Bone marrow (tissue), 2 donors: ENCODE results near the gene H2AZ1.
"Not testable (repeated sequence)": the region's sequence is repeated elsewhere in the genome, so short reads cannot be mapped to it uniquely, and the experiment has no call there.

ENCODE experiments used
- DNase-seq, 2 donors: peaks; one replicate each; lab custom pipeline; 2025; lab: John Stamatoyannopoulos, UW

H2AZ1 gene

GRCh38 chr4:99949999-99950912, at the start of gene H2AZ1:
Gene H2AZ1 (minus strand): TSS chr4:99950275. CDS start chr4:99950170, 105 bp downstream.
- DNase-seq: peak; percentile 84 to 97

- DNase-seq: no peak
These were observed 48.2 kb upstream of the H2AZ1 start for GRCh38 chr4:99998062-99998867.

GRCh38 chr4:99991741-99992140, 41.7 kb upstream of the H2AZ1 start:
- DNase-seq: no peak

GRCh38 chr4:99987681-99988080, 37.6 kb upstream of the H2AZ1 start:
- no peak for DNase-seq

- DNase-seq: no peak
These were observed 36.7 kb upstream of the H2AZ1 start for GRCh38 chr4:99986792-99987191.

GRCh38 chr4:99983289-99983943, 33.3 kb upstream of the H2AZ1 start:
- DNase-seq: no peak

- DNase-seq: no peak
These were observed 29.8 kb upstream of the H2AZ1 start for GRCh38 chr4:99979872-99980271.

- no peak for DNase-seq
These were observed 21.5 kb upstream of the H2AZ1 start for GRCh38 chr4:99971453-99972111.

GRCh38 chr4:99968330-99968729, 18.3 kb upstream of the H2AZ1 start:
- DNase-seq: no peak

GRCh38 chr4:99966692-99967091, 16.6 kb upstream of the H2AZ1 start:
- no peak for DNase-seq

- no peak for DNase-seq
These were observed 15.7 kb upstream of the H2AZ1 start for GRCh38 chr4:99965674-99966350.

- DNase-seq: no peak
These were observed 15.1 kb upstream of the H2AZ1 start for GRCh38 chr4:99965173-99965572.

- no peak for DNase-seq
These were observed 11.6 kb upstream of the H2AZ1 start for GRCh38 chr4:99961711-99962110.

- DNase-seq: no peak
These were observed 10.6 kb upstream of the H2AZ1 start for GRCh38 chr4:99960648-99961047.

- DNase-seq: not testable (repeated sequence)
These were observed 8.1 kb upstream of the H2AZ1 start for GRCh38 chr4:99958207-99958606.

GRCh38 chr4:99950913-99951254, 809 bp upstream of the H2AZ1 start:
- no peak for DNase-seq

GRCh38 chr4:99949034-99949998, 759 bp downstream of the H2AZ1 start:
- DNase-seq: peak; percentile 64 to 93

GRCh38 chr4:99947608-99948007, 2.5 kb downstream of the H2AZ1 start:
- DNase-seq: no peak

- DNase-seq: no peak
These were observed 2.9 kb downstream of the H2AZ1 start for GRCh38 chr4:99947190-99947578.
